HG03139 (cell line): ENCODE results near the gene PCNA.

Source experiments
- ATAC-seq: cut with Tn5 transposase; IDR thresholded peaks from one replicate; pipeline ENCODE4 v1.9.1; 2021; ENCODE audit not compliant: unreplicated experiment

PCNA gene

DNA sequence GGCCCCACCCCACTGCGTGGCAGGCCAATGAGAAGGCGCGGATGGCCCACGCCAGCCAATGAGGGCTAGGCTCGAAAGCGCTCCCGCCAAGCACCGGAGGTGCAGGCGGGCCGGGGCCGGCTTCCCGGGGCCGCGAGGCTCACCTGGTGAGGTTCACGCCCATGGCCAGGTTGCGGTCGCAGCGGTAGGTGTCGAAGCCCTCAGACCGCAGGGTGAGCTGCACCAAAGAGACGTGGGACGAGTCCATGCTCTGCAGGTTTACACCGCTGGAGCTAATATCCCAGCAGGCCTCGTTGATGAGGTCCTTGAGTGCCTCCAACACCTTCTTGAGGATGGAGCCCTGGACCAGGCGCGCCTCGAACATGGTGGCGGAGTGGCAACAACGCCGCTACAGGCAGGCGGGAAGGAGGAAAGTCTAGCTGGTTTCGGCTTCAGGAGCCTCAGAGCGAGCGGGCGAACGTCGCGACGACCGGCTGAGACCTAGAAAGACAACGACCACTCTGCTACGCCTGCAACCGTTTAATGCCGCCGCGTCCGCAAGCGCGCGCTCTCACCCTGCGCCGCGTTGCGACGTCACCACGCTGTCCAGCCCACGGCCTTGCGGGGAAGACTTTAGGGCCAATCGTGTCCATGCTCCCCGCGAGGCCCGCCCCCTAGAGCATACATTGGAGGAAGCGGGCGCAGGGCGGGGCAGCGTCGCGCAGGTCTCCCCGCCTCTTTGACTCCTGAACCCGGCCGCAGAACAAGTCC, at the start of gene PCNA:
Gene PCNA, minus strand, starts transcription at position 524 of the 750 bp plus-strand sequence. Its CDS starts 160 bp downstream, at position 364.
- peak; percentile 95 for ATAC-seq

DNA sequence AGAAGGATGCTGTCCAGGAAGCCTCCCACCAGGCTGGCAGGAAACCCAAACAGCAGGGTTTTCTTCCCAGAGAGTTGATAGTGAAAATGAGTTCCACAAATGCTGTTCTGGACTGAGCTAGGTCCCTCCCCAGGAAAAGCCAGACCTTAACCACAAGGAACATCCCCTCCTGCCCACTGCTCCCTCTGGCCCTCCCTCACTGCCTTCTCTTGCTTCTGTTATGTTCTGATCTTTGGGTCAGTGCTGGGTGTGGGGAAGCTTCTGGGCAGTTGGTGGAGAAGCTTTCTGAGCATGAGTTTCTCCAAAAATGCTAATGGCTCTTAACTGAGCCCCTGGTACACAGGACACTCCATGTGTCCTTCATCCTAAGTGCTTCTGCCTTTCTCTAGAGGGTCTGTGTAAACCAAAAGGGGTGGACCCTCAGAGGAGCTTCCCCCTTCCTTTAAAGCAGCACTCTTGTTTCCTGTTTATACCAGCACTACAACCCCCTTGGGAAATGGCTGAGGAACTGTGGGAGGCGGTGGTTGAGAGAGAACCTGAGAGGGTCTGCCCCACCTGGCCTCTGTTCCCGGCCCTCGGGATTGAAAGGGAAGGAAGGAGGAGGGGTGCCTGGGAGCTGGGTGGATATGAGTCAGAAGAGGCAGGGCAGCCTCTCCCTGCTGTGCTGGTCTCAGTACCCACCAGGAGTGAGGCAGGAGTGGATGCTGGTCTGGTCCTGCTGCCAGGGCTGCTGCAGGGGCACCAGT, 49.1 kb upstream of the PCNA start:
- ATAC-seq = no peak

DNA sequence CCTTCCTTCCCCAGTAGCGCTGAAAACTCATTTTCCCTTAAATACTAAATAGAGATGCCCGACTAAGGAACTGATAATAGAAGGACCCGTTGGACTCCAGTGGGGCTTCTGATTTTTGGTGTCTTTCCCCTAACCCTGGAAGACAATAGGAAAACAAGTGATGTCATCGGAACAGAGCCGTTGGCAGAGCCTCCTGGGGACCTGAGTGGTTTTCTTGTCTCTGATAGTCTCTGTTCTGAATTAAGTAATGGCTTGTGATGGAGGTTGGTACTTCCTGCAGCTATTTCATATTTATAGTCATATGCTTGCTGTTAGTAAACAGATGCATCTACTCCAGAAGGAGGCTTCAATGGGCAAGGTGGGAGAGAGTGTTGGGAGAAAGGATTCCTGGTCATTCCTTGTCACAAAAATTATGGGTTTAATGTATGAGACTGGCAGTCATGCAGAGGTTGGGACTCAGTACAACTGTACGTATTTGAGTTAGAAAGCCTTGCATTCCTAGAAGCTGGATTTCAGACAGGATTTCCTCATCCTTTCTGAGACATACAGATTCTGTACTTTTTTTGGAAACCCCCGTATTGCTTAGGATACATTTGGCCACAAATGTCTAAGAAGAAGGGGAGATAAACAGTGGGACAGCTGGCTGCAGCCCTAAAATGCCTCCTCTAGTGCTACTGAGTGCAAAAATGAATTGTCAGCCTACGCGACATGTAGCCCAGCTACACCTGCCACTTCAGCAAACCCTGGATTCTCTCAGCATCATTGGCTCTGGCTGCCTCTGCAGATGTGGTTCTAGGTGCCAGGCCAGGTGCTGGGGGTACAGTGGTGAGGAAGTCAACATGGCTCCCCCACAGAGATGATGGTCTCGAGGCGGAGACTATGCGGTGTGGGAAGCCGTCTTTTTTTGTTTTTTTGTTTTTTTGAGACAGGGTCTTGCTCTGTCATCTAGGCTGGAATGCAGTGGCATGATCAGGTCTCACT, 45.2 kb upstream of the PCNA start:
- no peak for ATAC-seq

DNA sequence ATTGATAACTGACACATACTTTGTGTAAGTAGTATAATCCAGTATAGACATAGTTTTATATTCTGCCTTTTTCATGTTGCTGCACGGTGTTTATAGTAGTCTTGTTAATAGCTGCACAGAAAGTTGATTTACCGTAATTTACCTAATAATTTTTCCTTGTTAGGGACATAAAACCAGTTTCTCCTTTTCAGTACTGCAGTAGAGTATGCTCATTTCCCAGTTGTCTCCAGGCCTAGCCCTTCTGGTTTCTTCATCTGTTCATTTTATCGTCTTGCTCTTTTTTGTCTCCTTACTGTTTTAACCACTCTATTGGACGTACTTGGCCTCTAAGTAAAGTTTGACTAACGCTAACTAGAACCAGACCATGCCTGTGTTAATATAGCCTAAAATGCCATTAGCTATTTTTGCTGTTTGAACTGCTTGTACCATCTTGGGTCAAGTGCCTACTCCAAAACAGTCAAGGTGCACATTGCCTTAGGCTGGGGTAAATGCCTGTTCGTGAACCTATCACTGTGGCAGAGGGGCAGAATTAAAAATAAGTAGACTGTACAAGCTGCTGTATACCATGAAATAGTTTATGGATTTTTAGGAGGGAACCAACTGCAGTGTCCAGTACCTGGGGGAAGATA, 41.9 kb upstream of the PCNA start:
- no peak for ATAC-seq

DNA sequence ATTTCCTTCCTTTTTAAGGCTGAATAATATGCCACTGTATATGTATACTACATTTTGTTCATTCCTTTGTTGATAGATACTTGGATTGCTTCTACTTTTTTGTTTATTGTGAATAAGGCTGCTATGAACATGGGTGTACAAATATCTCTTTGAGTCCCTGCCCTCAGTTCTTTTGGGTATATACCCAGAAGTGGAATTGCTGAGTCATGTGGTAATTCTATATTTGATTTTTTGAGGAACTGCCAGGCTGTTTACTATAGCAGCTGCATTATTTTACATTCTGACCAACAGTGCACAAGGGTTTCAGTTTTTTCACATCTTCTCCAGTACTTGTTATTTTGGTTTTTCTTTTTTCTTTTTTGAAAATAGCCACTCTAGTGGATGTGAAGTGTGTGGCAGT, 41.1 kb upstream of the PCNA start:
- no peak for ATAC-seq

DNA sequence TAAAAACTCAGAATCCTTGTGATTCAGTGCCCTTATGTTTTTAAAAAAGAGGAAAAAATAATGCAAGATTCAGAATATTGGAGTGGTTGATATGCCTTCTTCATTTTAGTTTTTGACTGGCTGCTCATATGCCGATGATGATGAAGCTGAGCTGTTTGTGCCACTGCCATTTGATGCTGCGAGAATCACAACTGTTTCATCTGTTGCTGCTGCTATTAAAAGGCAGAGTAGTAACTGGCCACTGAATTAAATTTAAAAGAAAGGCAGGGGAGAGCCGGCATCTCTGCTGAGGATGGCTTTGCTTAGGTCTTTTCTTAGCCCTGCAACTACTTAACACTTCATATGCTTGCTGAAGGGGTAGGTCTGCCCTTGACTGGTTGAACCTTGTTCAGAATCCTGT, 40.2 kb upstream of the PCNA start:
- no peak for ATAC-seq

DNA sequence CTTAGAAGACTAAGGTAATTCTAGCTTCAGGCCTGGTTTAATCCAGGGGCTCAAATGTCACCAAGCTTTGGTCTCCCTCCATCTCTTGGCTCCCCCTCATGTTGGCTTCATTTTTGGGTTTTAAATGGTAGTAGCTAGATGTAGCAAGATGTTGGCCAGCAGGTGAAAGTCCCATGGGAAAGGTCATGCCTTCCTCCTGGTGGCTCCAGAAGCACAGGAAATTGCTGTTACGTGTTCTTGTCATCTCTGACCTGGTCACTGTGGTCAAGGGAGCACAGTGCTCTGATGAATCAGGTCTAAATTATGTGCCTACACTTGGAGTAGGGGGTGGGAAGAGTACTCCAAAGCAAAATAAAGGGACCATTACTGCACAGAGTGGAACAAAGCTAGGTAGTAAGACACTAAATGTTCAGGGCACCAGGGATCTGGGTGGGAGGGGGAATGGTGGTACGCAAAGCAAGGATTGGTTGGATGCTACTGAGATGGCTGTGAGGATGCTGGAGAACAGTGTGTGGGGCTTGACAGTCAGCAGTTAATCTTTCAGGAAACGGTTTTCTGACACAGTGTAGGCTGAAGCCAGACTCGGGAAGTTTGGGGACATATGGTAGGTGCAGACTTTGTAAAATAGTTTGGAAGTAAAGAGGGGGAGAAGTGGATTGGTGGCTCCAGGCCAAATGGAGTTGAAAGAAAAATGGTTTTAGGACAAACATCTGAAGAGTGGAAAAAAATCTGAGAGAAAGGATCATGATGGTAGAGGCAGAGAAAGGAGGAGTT, 37.1 kb upstream of the PCNA start:
- ATAC-seq = no peak

DNA sequence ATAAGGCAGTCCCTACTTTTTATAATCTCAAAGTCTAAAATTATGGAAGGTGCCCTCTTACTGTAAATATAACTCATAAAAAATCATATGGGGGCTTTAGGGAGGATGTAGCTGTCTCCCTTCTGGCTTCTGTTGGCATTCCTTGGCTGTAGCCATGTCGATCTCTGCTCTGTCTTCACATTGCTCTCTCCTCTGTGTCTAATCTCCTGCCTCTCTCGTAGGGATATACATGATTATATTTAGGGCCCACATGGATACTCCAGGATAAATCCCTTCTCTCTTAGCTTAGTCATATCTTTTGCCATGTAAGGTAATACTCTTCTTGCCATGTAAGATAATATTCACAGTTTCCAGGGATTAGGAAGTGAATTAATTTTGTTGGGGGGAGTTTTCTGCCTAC, 35.6 kb upstream of the PCNA start:
- no peak for ATAC-seq

DNA sequence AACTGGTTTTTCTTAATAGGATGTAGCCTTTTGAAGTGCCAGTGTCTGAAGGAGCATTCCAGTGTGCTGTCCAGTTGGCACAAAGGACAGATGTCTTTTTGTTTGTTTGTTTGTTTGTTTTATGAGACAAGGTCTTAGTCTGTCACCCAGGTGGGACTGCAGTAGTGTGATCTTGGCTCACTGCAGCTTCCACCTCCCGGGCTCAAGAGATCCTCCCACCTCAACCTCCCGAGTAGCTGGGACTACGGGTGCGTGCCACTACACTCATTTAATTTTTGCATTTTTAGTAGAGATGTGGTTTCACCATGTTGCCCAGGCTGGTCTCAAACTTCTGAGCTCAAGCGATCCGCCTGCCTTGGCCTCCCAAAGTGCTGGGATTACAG, 34.8 kb upstream of the PCNA start:
- no peak for ATAC-seq

DNA sequence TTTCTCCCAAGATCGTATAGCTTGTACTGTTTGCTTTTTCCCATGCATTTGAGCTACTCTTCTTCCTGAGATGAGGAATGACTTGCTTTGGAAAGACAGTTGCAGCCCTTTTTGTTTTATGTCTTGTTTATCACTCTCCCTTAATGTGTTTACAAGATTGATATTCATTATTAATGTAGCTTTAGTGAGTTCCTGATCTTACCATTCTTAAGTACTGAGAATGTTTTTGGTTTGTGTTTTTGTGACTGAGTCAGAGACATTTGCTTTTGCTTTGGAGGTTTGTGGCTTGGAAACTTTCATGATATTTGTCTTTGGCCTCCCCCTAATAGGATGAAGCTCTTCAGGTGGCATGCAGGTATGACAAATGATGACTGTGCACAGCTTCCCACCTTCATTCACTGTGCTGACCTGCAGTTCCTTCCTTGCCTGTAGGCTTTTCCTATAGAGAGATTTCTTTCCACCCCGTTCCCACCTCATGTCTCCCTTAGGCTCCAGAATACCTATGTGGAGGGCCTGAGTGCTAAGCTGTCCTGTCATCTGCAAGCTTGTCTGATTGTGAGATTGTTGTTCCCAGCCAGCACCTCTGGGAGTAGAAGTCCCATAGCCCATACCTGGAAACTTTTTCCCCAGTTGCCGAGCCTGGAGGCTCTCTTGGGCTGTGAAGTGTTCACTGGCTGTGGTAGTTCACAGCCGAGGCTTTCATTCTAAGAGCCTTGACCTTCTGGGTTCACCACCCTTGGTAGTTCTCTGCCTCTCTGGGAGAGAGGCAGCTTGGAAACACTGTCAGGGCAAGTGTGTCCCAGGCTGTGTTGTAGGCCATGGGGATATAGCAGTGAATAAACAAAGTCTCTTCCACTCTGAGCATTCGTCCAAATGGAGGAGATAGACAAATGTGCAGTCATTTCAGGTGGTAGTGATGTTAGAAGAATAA, 34.1 kb upstream of the PCNA start:
- ATAC-seq = no peak

DNA sequence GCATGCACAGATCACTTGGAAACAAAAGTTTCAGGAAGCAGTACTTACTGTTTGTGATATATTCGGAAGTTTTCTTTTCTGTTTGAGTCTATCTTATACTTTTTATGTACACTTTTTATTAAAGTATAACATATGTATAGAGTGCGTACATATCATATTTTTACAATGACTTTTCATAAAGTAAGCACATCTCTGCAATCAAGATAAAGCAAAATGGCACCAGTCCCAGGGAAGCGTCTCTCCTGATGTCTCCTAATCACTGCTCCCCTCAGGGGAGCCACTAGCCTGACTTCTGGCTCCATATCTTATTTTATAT, 33.4 kb upstream of the PCNA start:
- no peak for ATAC-seq

DNA sequence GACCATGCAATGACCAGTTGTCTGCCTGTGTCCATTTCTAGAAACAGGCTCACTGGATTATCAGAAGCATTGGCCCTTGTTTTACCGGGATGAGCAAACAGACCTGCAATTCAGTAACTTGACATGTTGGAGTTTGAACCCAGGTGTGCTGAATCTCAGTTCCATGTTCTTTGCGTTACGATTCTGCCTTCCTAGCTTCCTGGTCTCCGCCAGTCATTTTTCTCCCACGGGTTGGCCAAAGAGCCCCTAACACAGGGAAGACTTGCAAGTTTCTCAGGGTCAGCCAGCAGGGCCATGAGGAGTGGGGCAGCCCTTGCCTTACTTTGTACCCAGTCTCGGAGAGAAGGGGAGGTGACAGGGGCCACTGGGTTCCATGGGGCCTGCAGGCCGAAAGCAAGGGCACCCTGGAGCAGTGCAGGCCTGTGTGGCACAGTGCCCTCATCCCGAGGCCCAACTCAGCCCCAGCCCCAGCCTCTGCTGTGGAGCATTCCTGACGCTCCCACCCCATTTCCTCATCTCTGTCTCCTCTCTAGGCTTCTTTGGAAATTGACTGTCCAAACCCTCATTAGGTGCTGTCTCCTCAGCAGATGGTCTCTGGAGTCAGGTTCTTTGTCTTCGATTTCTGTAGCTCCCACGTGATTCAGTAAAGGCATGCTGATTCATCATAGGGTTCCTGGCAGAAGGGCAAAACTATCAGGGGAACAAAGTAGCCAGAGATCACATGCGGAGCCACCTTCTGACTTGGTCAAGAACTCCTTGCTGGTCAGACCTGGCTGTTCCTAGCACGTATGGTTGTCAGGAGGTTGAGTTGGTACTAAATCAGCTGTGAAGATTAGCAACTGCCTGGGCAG, 30.7 kb upstream of the PCNA start:
- no peak for ATAC-seq

DNA sequence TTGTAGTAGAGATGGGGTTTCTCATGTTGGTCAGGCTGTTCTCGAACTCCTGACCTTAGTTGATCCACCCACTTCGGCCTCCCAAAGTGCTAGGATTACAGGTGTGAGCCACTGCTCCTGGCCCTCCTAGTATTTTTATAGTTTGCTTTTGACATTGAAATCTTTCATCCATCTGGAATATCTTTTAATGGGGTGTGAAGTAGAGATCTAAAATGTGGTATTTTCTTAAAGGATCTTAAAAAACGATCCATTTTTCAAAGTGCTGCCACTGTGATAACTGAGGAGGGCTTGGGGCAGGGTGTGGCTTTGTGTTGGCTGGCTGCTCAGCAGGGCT, 30.1 kb upstream of the PCNA start:
- ATAC-seq = no peak

DNA sequence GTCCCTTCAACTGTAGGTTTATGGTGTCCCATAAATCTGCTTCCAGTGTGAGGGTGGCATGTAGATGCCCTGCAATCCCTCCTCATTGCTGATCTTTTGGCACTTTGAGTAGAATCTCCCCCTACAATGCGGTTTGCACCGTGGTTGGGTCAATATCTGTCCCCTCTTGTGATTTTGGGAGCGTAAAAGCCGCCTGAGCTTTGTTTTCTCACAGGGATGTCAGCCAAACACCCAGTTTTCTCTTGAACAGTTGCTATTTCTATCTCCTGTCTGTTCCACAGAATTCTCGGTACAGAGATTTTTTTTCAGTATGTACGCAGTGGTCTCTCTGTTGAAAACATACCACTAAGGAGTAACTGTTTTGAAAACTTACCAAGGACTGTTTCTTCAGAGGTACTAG, 28.8 kb upstream of the PCNA start:
- ATAC-seq = no peak

DNA sequence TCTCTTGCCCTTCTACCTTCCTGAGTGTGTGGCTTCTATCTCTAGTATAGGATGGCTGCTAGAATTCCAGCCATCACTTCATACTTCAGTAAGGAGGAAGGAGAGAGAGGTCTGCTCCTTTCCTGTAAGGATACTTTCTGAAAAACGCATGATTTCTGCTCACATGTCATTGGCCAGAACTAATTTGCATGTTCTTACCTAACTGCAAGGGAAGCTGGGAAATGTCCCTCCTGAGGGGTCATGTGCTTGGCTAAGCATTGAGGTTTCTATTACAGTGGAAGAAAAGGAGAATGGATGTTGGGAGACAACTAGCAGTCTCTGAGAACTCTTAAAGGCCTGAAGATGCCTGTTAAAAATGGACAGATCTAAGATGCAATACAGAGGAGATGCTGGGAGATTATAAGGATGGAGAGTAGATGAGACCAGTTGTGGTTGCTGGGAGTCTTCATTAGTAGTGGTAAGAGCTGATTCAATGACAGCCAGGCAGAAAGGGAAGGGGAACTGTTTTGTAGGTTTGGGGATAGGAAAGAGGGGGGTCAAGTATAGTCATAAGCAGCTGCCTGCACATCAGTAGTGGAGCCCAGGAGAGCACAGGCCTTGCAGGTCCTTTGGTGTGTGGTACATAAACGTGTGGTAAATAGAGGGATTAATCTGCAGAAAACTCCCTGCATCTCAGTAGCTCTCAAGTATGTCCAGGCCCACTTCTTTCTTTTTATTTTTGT, 27.3 kb upstream of the PCNA start:
- no peak for ATAC-seq

DNA sequence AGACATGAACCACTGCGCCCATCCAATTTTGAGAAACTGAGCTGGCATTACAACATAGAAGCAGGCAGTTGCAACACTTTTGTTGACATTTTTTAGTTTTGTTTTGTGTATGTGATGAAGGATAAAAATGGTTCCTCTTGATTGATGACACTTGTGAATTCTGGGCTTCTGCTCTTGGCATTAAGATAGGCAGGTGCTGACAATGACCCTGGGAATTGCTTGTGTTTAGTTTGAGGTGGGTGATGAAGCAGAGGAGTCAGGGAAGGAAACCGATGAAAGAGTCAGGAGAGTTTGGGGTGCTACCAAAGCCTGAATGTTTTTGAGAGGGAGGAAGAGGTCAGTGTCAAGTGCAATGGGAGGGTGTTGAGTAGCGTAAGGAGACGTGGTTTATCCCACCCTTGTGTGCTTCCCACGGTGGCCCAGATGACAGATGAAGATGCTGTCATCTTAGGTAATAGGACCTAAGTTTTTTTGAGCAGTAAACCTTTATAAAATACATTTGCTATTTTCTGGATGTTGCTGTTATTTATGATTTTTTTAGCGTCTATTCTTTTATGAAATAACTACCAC, 26.4 kb upstream of the PCNA start:
- no peak for ATAC-seq

DNA sequence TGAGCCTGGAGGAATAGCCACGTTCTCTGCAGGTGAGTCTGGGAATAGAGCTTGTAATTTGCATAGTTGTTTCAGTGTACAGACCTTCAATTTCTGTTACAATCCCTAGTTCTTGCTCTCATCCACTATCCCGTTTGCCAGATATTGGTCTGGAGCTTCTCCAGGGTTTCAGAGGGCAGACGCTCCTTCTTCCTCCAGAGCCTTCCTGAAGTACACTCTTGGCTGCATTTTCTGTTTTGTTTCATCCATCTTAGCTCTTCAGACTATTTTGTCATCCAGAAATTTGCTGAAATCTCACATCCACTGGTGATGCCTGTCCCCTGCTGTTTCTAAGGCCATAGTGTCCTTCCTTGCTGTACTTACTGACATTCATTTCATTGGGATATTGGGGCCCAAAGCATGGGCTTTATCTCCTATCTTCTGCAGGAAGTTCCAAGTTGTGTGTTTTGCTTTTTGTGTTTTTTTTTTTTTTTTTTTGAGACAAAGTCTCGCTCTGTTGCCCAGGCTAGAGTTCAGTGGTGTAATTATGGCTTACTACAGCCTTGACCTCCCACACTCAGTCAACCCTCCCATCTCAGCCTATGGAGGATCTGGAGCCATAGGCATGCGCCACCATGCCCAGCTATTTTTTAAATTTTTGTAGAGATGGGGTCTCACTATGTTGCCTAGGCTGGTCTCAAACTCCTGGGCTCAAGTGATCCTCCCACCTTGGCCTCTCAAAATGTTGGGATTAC, 25.8 kb upstream of the PCNA start:
- no peak for ATAC-seq
